PC-3 (cell line): ENCODE results near the gene AOAH. TPM values are rescaled to one million over a fixed set of nuclear protein-coding genes. Genes with fewer than 3 reads are reported as not detected.
A peak's percentile ranks its signal among the peaks of the same experiment; 100 is the strongest.
"Not testable (repeated sequence)": the region's sequence is repeated elsewhere in the genome, so short reads cannot be mapped to it uniquely, and the experiment has no call there.

Experiments used
- ATAC-seq: fragments of 200-7000 bp; cut with Tn5 transposase; 2 replicates; pipeline ENCODE4 v1.9.1; 2020; ENCODE audit warnings: mild to moderate bottlenecking, moderate library complexity
- BruUV-seq: library from RNA; stranded (reverse); fragments of 400-500 nt; replicated peaks from 2 replicates; lab custom pipeline; 2021; lab: Mats Ljungman, UMichigan
- CTCF ChIA-PET: fragments of 300-600 bp; sonication (Branson Sonifier 250); formaldehyde crosslinking; loops from one replicate; lab custom pipeline; 2022; ENCODE audit warnings: antibody characterized with exemption; lab: Charles Lee
- POLR2A ChIA-PET: fragments of 300-600 bp; sonication (Branson Sonifier 250); formaldehyde crosslinking; loops from one replicate; lab custom pipeline; 2022; ENCODE audit warnings: antibody characterized with exemption; ENCODE audit not compliant: unreplicated experiment; lab: Charles Lee
- DNase-seq: peaks from one replicate; pipeline ENCODE4 v3.0.0-alpha.2; 2015
- H2AFZ ChIP-seq: fragments of 300-600 bp; sonication (generic); 2 replicates; pipeline ENCODE4 v1.6.0; 2016; ENCODE audit warnings: antibody characterized with exemption, low read length
- H3F3A ChIP-seq: fragments of 300-600 bp; sonication (generic); one replicate; pipeline ENCODE4 v1.6.0; 2017; ENCODE audit warnings: antibody characterized with exemption, low read length, control low read depth, mild to moderate bottlenecking; ENCODE audit not compliant: unreplicated experiment
- H3K27ac ChIP-seq: fragments of 300-600 bp; sonication (generic); 2 replicates; pipeline ENCODE4 v1.5.1; 2016; ENCODE audit warnings: mild to moderate bottlenecking, low read length
- H3K27me3 ChIP-seq: fragments of 300-600 bp; sonication (generic); 2 replicates; pipeline ENCODE4 v1.6.1; 2016; ENCODE audit warnings: low read length, mixed read lengths
- H3K36me3 ChIP-seq: fragments of 300-600 bp; sonication (generic); 2 replicates; pipeline ENCODE4 v1.6.1; 2016; ENCODE audit warnings: low read depth, mixed run types, low read length, mixed read lengths
- H3K4me1 ChIP-seq: fragments of 300-600 bp; sonication (generic); 2 replicates; pipeline ENCODE4 v1.5.1; 2016; ENCODE audit warnings: low read length; ENCODE audit not compliant: insufficient read depth
- H3K4me2 ChIP-seq: fragments of 300-600 bp; sonication (generic); 2 replicates; pipeline ENCODE4 v1.6.0; 2016; ENCODE audit warnings: low read length
- H3K4me3 ChIP-seq: fragments of 300-600 bp; sonication (generic); 2 replicates; pipeline ENCODE4 v1.5.1; 2016; ENCODE audit warnings: mild to moderate bottlenecking, low read length, mixed read lengths
- H3K79me2 ChIP-seq: fragments of 300-600 bp; sonication (generic); 2 replicates; pipeline ENCODE4 v1.6.1; 2017; ENCODE audit warnings: low read length, mixed read lengths
- H3K9ac ChIP-seq: fragments of 300-600 bp; sonication (generic); 2 replicates; pipeline ENCODE4 v1.6.0; 2016; ENCODE audit warnings: mild to moderate bottlenecking, low read length
- H3K9me2 ChIP-seq: fragments of 300-600 bp; sonication (generic); replicated peaks from 2 replicates; pipeline ENCODE4 v1.6.1; 2016; ENCODE audit warnings: mixed run types, low read length, mixed read lengths
- H3K9me3 ChIP-seq: fragments of 300-600 bp; sonication (generic); 2 replicates; pipeline ENCODE4 v1.6.1; 2016; ENCODE audit warnings: low read length, mixed read lengths
- H4K20me1 ChIP-seq: fragments of 300-600 bp; sonication (generic); 2 replicates; pipeline ENCODE4 v1.6.1; 2016; ENCODE audit warnings: low read length, mixed read lengths
- EZH2 ChIP-seq: fragments of 300-600 bp; sonication (generic); IDR thresholded peaks from one replicate; pipeline ENCODE4 v1.6.1; 2017; ENCODE audit warnings: antibody characterized with exemption, mild to moderate bottlenecking, low read length; ENCODE audit not compliant: unreplicated experiment
- EZH2phosphoT487 ChIP-seq: fragments of 300-600 bp; sonication (generic); IDR thresholded peaks from 2 replicates; pipeline ENCODE4 v1.6.1; 2018; ENCODE audit warnings: mild to moderate bottlenecking, antibody characterized with exemption, low read length, borderline replicate concordance
- intact Hi-C: fragments of 100-400 bp; cut with micrococcal nuclease; formaldehyde crosslinking; loops from 2 replicates; pipeline ENCODE4 v1.9.0; 2023
- total RNA-seq: library from RNA; depleted of rRNA; stranded (reverse); fragments of >200 nt; gene quantifications from 2 replicates; pipeline ENCODE4 v1.2.3, GENCODE V29; 2014
- TF ChIP-seq, protein P1 (sequence below): fragments of 300-600 bp; sonication (generic); conservative IDR thresholded peaks from 2 replicates; pipeline ENCODE4 v1.5.1; 2017; ENCODE audit warnings: antibody characterized with exemption, low read depth, mild to moderate bottlenecking, low read length

The AOAH gene
- total RNA-seq, 1 experiment from 2014 or later = not detected

DNA sequence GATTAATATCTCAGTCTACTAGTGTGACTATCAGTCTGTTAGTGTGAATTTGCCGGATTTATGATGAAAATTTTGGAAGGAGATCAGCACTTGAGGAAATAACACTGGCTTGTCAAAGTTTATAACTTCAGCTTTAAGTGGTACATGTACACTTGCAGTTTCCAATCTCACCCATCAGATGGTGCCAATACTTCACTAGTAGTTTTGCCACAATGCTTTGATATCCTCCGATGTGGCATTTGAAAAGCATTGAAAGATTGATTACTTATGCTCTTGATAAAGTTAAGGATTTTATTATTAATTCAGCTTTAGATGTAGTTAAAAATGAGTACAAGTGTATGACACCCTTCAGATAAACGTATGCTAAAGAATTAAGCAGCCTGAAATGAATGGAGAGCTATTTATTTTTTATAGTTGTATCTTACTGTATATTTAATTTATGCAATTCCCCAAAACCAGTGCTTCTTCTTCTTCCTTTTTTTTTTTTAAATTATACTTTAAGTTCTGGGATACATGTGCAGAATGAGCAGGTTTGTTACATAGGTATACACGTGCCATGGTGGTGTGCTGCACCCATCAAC is 236.4 kb downstream of the AOAH start:
- Histone ChIP-seq H2AFZ (no peak overlapping the region), H3K36me3 (no peaks in the 10 kb centered on the region), H3K9me2 (no peaks in the 10 kb centered on the region), H3K4me3 (no peak overlapping the region), H3K27me3 (peaks cover 38% of the 10 kb centered on the region), H3K9ac (no peak overlapping the region), H3K27ac (no peak overlapping the region), H3F3A (no peaks in the 10 kb centered on the region), H3K4me1 (no peaks in the 10 kb centered on the region), H4K20me1 (no peaks in the 10 kb centered on the region), H3K9me3 (no peaks in the 10 kb centered on the region), H3K79me2 (no peaks in the 10 kb centered on the region), H3K4me2 (no peak overlapping the region)
- intact Hi-C loops = loop anchor here (1.0 to 5.0 kb wide), 5 partner anchors 46 to 713 kb away; no protein-coding TSS in a partner anchor
- ChIA-PET POLR2A (no interaction called here), CTCF (interaction anchor here (0.7 to 1.3 kb wide), 4 partner anchors 122 to 711 kb away, joined by 3 to 10 read pairs (median 5); no protein-coding TSS in a partner anchor)
- DNase-seq (peak; percentile 81), ATAC-seq (peak; percentile 64)
- TF ChIP-seq, protein P1, sequence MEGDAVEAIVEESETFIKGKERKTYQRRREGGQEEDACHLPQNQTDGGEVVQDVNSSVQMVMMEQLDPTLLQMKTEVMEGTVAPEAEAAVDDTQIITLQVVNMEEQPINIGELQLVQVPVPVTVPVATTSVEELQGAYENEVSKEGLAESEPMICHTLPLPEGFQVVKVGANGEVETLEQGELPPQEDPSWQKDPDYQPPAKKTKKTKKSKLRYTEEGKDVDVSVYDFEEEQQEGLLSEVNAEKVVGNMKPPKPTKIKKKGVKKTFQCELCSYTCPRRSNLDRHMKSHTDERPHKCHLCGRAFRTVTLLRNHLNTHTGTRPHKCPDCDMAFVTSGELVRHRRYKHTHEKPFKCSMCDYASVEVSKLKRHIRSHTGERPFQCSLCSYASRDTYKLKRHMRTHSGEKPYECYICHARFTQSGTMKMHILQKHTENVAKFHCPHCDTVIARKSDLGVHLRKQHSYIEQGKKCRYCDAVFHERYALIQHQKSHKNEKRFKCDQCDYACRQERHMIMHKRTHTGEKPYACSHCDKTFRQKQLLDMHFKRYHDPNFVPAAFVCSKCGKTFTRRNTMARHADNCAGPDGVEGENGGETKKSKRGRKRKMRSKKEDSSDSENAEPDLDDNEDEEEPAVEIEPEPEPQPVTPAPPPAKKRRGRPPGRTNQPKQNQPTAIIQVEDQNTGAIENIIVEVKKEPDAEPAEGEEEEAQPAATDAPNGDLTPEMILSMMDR = peak; percentile 81
- TF ChIP-seq EZH2 = no peak
- BruUV-seq = no TSS peak

DNA sequence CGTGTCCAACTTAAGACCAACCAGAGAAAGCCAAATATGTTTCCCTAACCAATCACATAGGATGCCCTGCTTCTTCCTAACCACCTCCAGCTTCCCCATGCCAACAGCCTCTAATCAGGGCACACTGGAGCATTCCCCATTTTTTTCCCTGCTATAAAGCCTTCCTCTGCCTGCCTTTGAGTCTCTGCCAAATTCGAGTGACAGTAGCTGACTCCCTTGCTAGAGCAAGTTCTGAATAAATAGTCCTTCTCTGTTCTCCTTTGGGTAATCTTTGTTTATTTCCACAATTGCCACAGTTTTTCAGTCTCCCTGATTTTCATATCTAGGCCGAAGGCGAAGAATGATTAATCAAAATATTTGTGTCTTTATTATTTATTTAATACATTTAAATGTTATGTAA is 238.0 kb downstream of the AOAH start:
- no peak for TF ChIP-seq EZH2
- TF ChIP-seq, protein P1 = no peak
- TF ChIP-seq EZH2phosphoT487 = no peak
- no peaks in the 10 kb centered on the region for H3K9me2 ChIP-seq
- ChIA-PET POLR2A (no interaction called here), CTCF (no interaction called here)
- no peak overlapping the region for H3K4me2 ChIP-seq
- no peaks in the 10 kb centered on the region for H3F3A ChIP-seq
- no peaks in the 10 kb centered on the region for H3K36me3 ChIP-seq
- H3K27ac ChIP-seq = no peak overlapping the region
- no peaks in the 10 kb centered on the region for H4K20me1 ChIP-seq
- intact Hi-C loops = loop anchor here (5.0 kb wide), 1 partner anchor 44 kb away; no protein-coding TSS in a partner anchor
- H3K27me3 ChIP-seq = peaks cover 48% of the 10 kb centered on the region
- no peak overlapping the region for H3K4me3 ChIP-seq
- H3K79me2 ChIP-seq = no peaks in the 10 kb centered on the region
- no TSS peak for BruUV-seq
- no peak overlapping the region for H2AFZ ChIP-seq
- ATAC-seq (no peak), DNase-seq (no peak)
- no peaks in the 10 kb centered on the region for H3K4me1 ChIP-seq
- no peaks in the 10 kb centered on the region for H3K9me3 ChIP-seq
- H3K9ac ChIP-seq = no peak overlapping the region

DNA sequence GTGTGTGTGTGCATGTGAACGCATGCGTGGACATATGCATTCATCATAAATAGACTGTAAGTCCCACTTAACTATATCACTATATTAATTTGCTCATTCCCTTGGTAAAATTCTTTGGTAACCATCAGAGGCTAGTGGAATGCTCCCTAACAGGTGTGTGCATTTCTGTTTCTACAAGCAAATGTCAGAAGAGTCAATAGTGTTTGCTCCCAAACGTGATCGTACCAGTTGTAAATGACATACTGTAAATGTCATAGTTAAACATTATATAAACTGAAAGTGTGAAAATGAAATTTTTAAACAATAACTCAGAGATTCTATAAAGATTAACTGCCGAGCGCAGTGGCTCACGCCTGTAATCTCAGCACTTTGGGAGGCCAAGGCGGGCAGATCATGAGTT is 240.0 kb downstream of the AOAH start:
- Histone ChIP-seq H3K9ac (no peak overlapping the region), H2AFZ (no peak overlapping the region), H3K4me3 (no peak overlapping the region), H3K9me3 (no peaks in the 10 kb centered on the region), H4K20me1 (no peaks in the 10 kb centered on the region), H3F3A (no peaks in the 10 kb centered on the region), H3K27me3 (peaks cover 37% of the 10 kb centered on the region), H3K4me2 (no peak overlapping the region), H3K79me2 (no peaks in the 10 kb centered on the region), H3K9me2 (no peaks in the 10 kb centered on the region), H3K27ac (no peak overlapping the region), H3K36me3 (no peaks in the 10 kb centered on the region), H3K4me1 (no peaks in the 10 kb centered on the region)
- intact Hi-C loops = no loop called here
- no peak for TF ChIP-seq EZH2phosphoT487
- no peak for TF ChIP-seq EZH2
- TF ChIP-seq, protein P1 = no peak
- no TSS peak for BruUV-seq
- CTCF ChIA-PET = no interaction called here
- DNase-seq (no peak), ATAC-seq (peak; percentile 15; the same call in 1 of the 2 replicates)
- POLR2A ChIA-PET = no interaction called here

DNA sequence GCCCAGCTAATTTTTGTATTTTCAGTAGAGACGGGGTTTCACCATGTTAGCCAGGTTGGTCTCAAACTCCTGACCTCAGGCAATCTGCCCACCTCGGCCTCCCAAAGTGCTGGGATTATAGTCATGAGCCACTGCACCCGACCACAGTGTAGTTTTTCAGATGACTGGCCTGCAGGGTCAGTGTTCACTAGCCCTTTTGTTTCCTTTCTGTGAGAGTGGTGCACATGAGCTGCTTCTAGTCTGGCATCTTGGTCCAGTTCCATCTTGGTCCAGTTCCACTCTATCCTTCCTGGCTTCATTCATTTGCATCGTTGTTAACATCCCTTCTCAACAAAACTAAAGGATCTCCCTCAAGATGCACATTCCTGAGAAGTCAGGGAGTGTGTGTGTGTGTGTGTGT is 240.4 kb downstream of the AOAH start:
- POLR2A ChIA-PET, BruUV-seq, H3F3A ChIP-seq, DNase-seq, H3K9me2 ChIP-seq, H3K27ac ChIP-seq, ATAC-seq, H3K9me3 ChIP-seq, H2AFZ ChIP-seq, H3K9ac ChIP-seq, CTCF ChIA-PET, H3K4me3 ChIP-seq, H3K79me2 ChIP-seq, H3K4me1 ChIP-seq, H3K36me3 ChIP-seq, H3K4me2 ChIP-seq, H4K20me1 ChIP-seq, intact Hi-C loops: not testable (repeated sequence)
- H3K27me3 ChIP-seq = peaks cover 35% of the 10 kb centered on the region
